Keratinocyte (primary cell): ENCODE data around the gene MYF6. TPM values are rescaled to one million over a fixed set of nuclear protein-coding genes. Genes with fewer than 3 reads are reported as not detected.
A peak's percentile ranks its signal among the peaks of the same experiment; 100 is the strongest.

ENCODE experiments used
- DNase-seq: peaks from one replicate; pipeline ENCODE4 v3.0.0-alpha.2; 2011; ENCODE audit warnings: low read depth, missing footprints, low spot score
- FAIRE-seq: peaks from 2 replicates; lab custom pipeline; 2011; peaks lifted over from hg19 to GRCh38; lab: Jason Lieb, UNC
- H2AFZ ChIP-seq: 2 replicates; pipeline ENCODE4 v1.6.0; 2012; ENCODE audit warnings: low read length, control low read depth, inconsistent platforms; ENCODE audit not compliant: control insufficient read depth
- H3K27ac ChIP-seq: 2 replicates; pipeline ENCODE4 v1.5.1; 2011; ENCODE audit warnings: low read length; ENCODE audit not compliant: control insufficient read depth, insufficient read depth
- H3K27me3 ChIP-seq: 3 replicates; pipeline ENCODE4 v1.6.0; 2011; ENCODE audit warnings: low read length; ENCODE audit not compliant: control insufficient read depth, insufficient read depth; ENCODE audit errors: extremely low read depth
- H3K36me3 ChIP-seq, 2 experiments: 2 replicates in 1 of 2; 3 replicates in 1 of 2; pipeline ENCODE4 v1.5.1; 2011; ENCODE audit warnings: low read length in 2 of 2, mild to moderate bottlenecking in 1 of 2; ENCODE audit not compliant: control insufficient read depth in 2 of 2, insufficient read depth in 2 of 2; ENCODE audit errors: extremely low read depth in 1 of 2
- H3K4me1 ChIP-seq: 3 replicates; pipeline ENCODE4 v1.5.1; 2011; ENCODE audit warnings: low read length; ENCODE audit not compliant: control insufficient read depth, insufficient read depth; ENCODE audit errors: extremely low read depth
- H3K4me2 ChIP-seq: 3 replicates; pipeline ENCODE4 v1.6.0; 2011; ENCODE audit warnings: low read depth, low read length; ENCODE audit not compliant: control insufficient read depth, insufficient read depth; ENCODE audit errors: extremely low read depth
- H3K4me3 ChIP-seq, 3 experiments: fragments of 200-600 bp in 1 of 3; sonication (generic) in 1 of 3; 2 replicates in 2 of 3; 3 replicates in 1 of 3; pipeline ENCODE4 v1.5.1; 2011 to 2016; ENCODE audit warnings: low read length in 3 of 3, mild to moderate bottlenecking in 3 of 3, control low read depth in 2 of 3, inconsistent platforms in 1 of 3, low read depth in 1 of 3, mixed read lengths in 1 of 3, mixed run types in 1 of 3, moderate library complexity in 1 of 3; ENCODE audit not compliant: control insufficient read depth in 2 of 3, insufficient read depth in 2 of 3; ENCODE audit errors: extremely low read depth in 1 of 3
- H3K79me2 ChIP-seq: 2 replicates; pipeline ENCODE4 v1.6.0; 2012; ENCODE audit warnings: low read length; ENCODE audit not compliant: control insufficient read depth, insufficient read depth
- H3K9ac ChIP-seq: 3 replicates; pipeline ENCODE4 v1.6.0; 2011; ENCODE audit warnings: low read length; ENCODE audit not compliant: control insufficient read depth, insufficient read depth; ENCODE audit errors: extremely low read depth
- H3K9me1 ChIP-seq: 3 replicates; pipeline ENCODE4 v1.6.0; 2011; ENCODE audit warnings: low read length; ENCODE audit not compliant: control insufficient read depth, insufficient read depth; ENCODE audit errors: extremely low read depth
- H3K9me3 ChIP-seq: 2 replicates; pipeline ENCODE4 v1.5.1; 2012; ENCODE audit warnings: low read depth, low read length; ENCODE audit not compliant: control insufficient read depth
- H4K20me1 ChIP-seq: 3 replicates; pipeline ENCODE4 v1.6.0; 2011; ENCODE audit warnings: low read length; ENCODE audit not compliant: control insufficient read depth, insufficient read depth; ENCODE audit errors: extremely low read depth
- EZH2 ChIP-seq: IDR thresholded peaks from one replicate; pipeline ENCODE4 v1.6.1; 2012; ENCODE audit warnings: inconsistent platforms, mild to moderate bottlenecking, low read length, moderate library complexity
- dilution Hi-C: fragments of 300-500 bp; cut with MboI; formaldehyde crosslinking; loops from one replicate; pipeline ENCODE4 v1.7.0; 2020; ENCODE audit warnings: low sequenced_read_pairs; ENCODE audit not compliant: extremely low pct_ligation_motif_present
- polyA plus RNA-seq, 5 experiments: library from polyadenylated mRNA; depleted of rRNA in 3 of 5; stranded (reverse) in 3 of 5; stranded (forward) in 1 of 5; unstranded in 1 of 5; fragments of >200 nt; gene quantifications; 1 replicate in 1 of 5; 2 replicates in 3 of 5; 3 replicates in 1 of 5; pipeline versions ENCODE4 v1.2.1 to v1.2.3, GENCODE V29; 2011 to 2012; ENCODE audit warnings: missing spikeins in 2 of 5, low read depth in 1 of 5, low replicate concordance in 1 of 5
- TF ChIP-seq, protein P1 (sequence below), 3 experiments: IDR thresholded peaks in 1 of 3; conservative IDR thresholded peaks in 1 of 3; optimal IDR thresholded peaks in 1 of 3; 2 replicates in 2 of 3; 3 replicates in 1 of 3; pipeline versions ENCODE3 to v1.5.1; 2011; ENCODE audit warnings: low read length in 3 of 3, mild to moderate bottlenecking in 3 of 3, moderate library complexity in 2 of 3, control low read depth in 1 of 3, inconsistent platforms in 1 of 3; ENCODE audit not compliant: insufficient read depth in 2 of 3; ENCODE audit errors: extremely low read depth in 1 of 3

Gene MYF6
- polyA plus RNA-seq, 1 donor (not counting 4 experiments of a cell fraction or from before 2014, with no cell fraction given): not detected

DNA sequence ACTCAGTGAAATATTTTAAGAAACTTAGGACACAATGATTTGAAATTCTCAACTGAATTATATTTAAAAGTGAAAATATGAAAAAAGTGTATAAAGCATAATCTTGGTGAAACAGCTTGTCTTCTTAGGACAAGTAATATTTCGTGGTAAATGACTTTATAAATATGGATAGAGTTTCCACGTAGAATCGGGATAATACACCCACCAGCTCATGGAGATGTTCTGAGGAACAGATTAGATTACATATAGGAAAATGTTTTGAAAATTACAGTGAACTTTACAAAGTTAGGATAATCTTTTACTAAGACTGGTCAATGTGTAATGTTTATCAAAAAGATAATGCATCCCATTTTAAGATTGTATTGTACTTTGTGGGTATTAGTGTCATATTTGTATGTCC lies 25.6 kb upstream of the MYF6 start:
- H3K9me3 ChIP-seq: no peaks in the 10 kb centered on the region
- H3K79me2 ChIP-seq: no peaks in the 10 kb centered on the region
- H2AFZ ChIP-seq: no peak overlapping the region
- FAIRE-seq: no peak
- no peak overlapping the region for H3K27ac ChIP-seq
- no peaks in the 10 kb centered on the region for H3K36me3 ChIP-seq
- H3K27me3 ChIP-seq: no peaks in the 10 kb centered on the region
- dilution Hi-C loops: no loop called here
- DNase-seq: no peak
- no peak overlapping the region for H3K4me2 ChIP-seq
- H3K4me1 ChIP-seq: no peaks in the 10 kb centered on the region
- no peak overlapping the region for H3K4me3 ChIP-seq
- TF ChIP-seq, protein P1, sequence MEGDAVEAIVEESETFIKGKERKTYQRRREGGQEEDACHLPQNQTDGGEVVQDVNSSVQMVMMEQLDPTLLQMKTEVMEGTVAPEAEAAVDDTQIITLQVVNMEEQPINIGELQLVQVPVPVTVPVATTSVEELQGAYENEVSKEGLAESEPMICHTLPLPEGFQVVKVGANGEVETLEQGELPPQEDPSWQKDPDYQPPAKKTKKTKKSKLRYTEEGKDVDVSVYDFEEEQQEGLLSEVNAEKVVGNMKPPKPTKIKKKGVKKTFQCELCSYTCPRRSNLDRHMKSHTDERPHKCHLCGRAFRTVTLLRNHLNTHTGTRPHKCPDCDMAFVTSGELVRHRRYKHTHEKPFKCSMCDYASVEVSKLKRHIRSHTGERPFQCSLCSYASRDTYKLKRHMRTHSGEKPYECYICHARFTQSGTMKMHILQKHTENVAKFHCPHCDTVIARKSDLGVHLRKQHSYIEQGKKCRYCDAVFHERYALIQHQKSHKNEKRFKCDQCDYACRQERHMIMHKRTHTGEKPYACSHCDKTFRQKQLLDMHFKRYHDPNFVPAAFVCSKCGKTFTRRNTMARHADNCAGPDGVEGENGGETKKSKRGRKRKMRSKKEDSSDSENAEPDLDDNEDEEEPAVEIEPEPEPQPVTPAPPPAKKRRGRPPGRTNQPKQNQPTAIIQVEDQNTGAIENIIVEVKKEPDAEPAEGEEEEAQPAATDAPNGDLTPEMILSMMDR (optimal IDR thresholded peaks at IDR 0.05 in 1 of 3, IDR thresholded peaks at IDR 0.05 in 1 of 3, conservative IDR thresholded peaks at IDR 0.05 in 1 of 3; ENCODE audit: extremely low read depth in 1 of 3, insufficient read depth in 2 of 3, low read length in 3 of 3): no peak
- TF ChIP-seq EZH2: no peak
- H3K9ac ChIP-seq: no peak overlapping the region
- no peaks in the 10 kb centered on the region for H3K9me1 ChIP-seq
- no peaks in the 10 kb centered on the region for H4K20me1 ChIP-seq

DNA sequence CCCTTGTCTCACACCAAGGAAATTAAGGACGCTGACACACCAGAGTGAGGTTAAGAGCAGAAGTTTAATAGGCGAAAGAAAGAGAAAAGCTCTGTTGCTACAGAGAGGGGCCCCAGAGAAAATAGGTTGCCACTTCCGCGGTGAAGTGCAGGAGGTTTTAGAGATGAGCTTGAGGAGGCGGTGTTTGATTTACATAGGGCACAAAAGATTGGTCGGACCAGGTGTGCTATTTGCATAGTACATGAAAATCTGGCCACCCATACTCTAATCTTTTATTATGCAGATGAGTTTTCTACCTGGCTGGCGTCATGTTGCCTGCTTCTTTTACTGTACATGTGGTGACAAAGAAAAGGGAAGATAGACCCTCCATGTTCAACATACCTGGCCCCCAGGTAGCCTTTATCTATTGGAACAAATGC lies 23.3 kb upstream of the MYF6 start:
- no peaks in the 10 kb centered on the region for H3K9me3 ChIP-seq
- H3K9ac ChIP-seq: no peak overlapping the region
- FAIRE-seq (no peak), DNase-seq (no peak)
- no peaks in the 10 kb centered on the region for H3K36me3 ChIP-seq
- H4K20me1 ChIP-seq: no peaks in the 10 kb centered on the region
- no peak overlapping the region for H3K27ac ChIP-seq
- H3K4me3 ChIP-seq: no peak overlapping the region
- H3K4me2 ChIP-seq: no peak overlapping the region
- no peak for TF ChIP-seq EZH2
- TF ChIP-seq, protein P1 (optimal IDR thresholded peaks at IDR 0.05 in 1 of 3, IDR thresholded peaks at IDR 0.05 in 1 of 3, conservative IDR thresholded peaks at IDR 0.05 in 1 of 3; ENCODE audit: extremely low read depth in 1 of 3, insufficient read depth in 2 of 3, low read length in 3 of 3): no peak
- H2AFZ ChIP-seq: peak overlapping the region; percentile 20
- no peaks in the 10 kb centered on the region for H3K9me1 ChIP-seq
- dilution Hi-C loops: no loop called here
- no peaks in the 10 kb centered on the region for H3K79me2 ChIP-seq
- H3K27me3 ChIP-seq: no peaks in the 10 kb centered on the region
- no peaks in the 10 kb centered on the region for H3K4me1 ChIP-seq
